Measurements from ENCODE around the gene ZNF407. TPM values are rescaled to one million over a fixed set of nuclear protein-coding genes. Genes with fewer than 3 reads are reported as not detected.

Gene ZNF407
- total RNA-seq, 1 experiment from 2014 or later, result 7.6 TPM

GRCh38 chr18:74604361-74604760, 6.7 kb downstream of the ZNF407 start (continued):
- TF ChIP-seq ZBTB33 (IDR thresholded peaks at IDR 0.05; ENCODE audit: extremely low read depth, insufficient replicate concordance, low read length) (no peak), MAX (IDR thresholded peaks at IDR 0.05) (no peak), CBX3 (IDR thresholded peaks at IDR 0.05; ENCODE audit: low read depth) (no peak), SRF (IDR thresholded peaks at IDR 0.05; ENCODE audit: low read depth) (no peak), POLR2AphosphoS5 (IDR thresholded peaks at IDR 0.05; ENCODE audit: low read depth, low read length) (no peak), ZFX (IDR thresholded peaks at IDR 0.05) (no peak)

GRCh38 chr18:74604774-74605173, 7.1 kb downstream of the ZNF407 start:
- ChIA-PET RAD21 (ENCODE audit: low non-redundant PET in 1 of 2, low total read pairs in 2 of 2, uncharacterized antibody in 2 of 2, unreplicated experiment in 2 of 2) (no interaction called here), CTCF (no interaction called here), POLR2A (no interaction called here)
- Histone ChIP-seq H2AFZ (ENCODE audit: low read depth, low read length, poor library complexity, severe bottlenecking) (no peak overlapping the region), H3K9me2 (ENCODE audit: insufficient read depth) (no peaks in the 10 kb centered on the region), H3K27ac (ENCODE audit: low read depth, low read length) (no peak overlapping the region), H3K4me1 (ENCODE audit: control insufficient read depth in 1 of 2, insufficient read depth in 2 of 2, low read length in 2 of 2) (no peaks in the 10 kb centered on the region), H3K9me3 (ENCODE audit: control insufficient read depth in 1 of 2, insufficient read depth in 1 of 2, low read depth in 1 of 2, low read length in 2 of 2) (no peaks in the 10 kb centered on the region), H3K27me3 (ENCODE audit: insufficient read depth, low read length) (no peaks in the 10 kb centered on the region), H3K4me2 (ENCODE audit: low read length) (no peak overlapping the region), H4K20me1 (ENCODE audit: insufficient read depth) (no peaks in the 10 kb centered on the region), H3K4me3 (replicated peaks in 1 of 2; ENCODE audit: low read depth in 1 of 2, low read length in 2 of 2) (no peak overlapping the region), H3K9ac (ENCODE audit: low read length) (no peak overlapping the region), H3K36me3 (ENCODE audit: control insufficient read depth in 1 of 2, insufficient read depth in 2 of 2, low read length in 2 of 2) (no peaks in the 10 kb centered on the region), H3K79me2 (ENCODE audit: insufficient read depth, low read length) (peaks cover 32% of the 10 kb centered on the region)
- intact Hi-C loops (cut with micrococcal nuclease), result no loop called here
- no peak for DNase-seq (ENCODE audit: low read depth, low spot score)
- no TSS peak for BruUV-seq (replicated peaks)
- no peak for ATAC-seq
- TF ChIP-seq POLR2A (IDR thresholded peaks at IDR 0.05; ENCODE audit: borderline replicate concordance, extremely low read depth, insufficient read depth, insufficient read length) (no peak), ZBTB33 (IDR thresholded peaks at IDR 0.05; ENCODE audit: extremely low read depth, insufficient replicate concordance, low read length) (no peak), POLR2AphosphoS5 (IDR thresholded peaks at IDR 0.05; ENCODE audit: low read depth, low read length) (no peak), JUND (IDR thresholded peaks at IDR 0.05) (no peak), ELF1 (IDR thresholded peaks at IDR 0.05; ENCODE audit: borderline replicate concordance, low read depth) (no peak), SRF (IDR thresholded peaks at IDR 0.05; ENCODE audit: low read depth) (no peak), RAD21 (IDR thresholded peaks at IDR 0.05; ENCODE audit: low read depth) (no peak), FOSL1 (IDR thresholded peaks at IDR 0.05; ENCODE audit: low read depth) (no peak), EZH2 (IDR thresholded peaks at IDR 0.05) (no peak), SIN3A (IDR thresholded peaks at IDR 0.05; ENCODE audit: low read depth) (no peak), ZNF274 (IDR thresholded peaks at IDR 0.05; ENCODE audit: low read depth, low read length) (no peak)
- TF ChIP-seq, protein P1, sequence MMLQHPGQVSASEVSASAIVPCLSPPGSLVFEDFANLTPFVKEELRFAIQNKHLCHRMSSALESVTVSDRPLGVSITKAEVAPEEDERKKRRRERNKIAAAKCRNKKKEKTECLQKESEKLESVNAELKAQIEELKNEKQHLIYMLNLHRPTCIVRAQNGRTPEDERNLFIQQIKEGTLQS (IDR thresholded peaks at IDR 0.05), result no peak
- TF ChIP-seq, protein P2, sequence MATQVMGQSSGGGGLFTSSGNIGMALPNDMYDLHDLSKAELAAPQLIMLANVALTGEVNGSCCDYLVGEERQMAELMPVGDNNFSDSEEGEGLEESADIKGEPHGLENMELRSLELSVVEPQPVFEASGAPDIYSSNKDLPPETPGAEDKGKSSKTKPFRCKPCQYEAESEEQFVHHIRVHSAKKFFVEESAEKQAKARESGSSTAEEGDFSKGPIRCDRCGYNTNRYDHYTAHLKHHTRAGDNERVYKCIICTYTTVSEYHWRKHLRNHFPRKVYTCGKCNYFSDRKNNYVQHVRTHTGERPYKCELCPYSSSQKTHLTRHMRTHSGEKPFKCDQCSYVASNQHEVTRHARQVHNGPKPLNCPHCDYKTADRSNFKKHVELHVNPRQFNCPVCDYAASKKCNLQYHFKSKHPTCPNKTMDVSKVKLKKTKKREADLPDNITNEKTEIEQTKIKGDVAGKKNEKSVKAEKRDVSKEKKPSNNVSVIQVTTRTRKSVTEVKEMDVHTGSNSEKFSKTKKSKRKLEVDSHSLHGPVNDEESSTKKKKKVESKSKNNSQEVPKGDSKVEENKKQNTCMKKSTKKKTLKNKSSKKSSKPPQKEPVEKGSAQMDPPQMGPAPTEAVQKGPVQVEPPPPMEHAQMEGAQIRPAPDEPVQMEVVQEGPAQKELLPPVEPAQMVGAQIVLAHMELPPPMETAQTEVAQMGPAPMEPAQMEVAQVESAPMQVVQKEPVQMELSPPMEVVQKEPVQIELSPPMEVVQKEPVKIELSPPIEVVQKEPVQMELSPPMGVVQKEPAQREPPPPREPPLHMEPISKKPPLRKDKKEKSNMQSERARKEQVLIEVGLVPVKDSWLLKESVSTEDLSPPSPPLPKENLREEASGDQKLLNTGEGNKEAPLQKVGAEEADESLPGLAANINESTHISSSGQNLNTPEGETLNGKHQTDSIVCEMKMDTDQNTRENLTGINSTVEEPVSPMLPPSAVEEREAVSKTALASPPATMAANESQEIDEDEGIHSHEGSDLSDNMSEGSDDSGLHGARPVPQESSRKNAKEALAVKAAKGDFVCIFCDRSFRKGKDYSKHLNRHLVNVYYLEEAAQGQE (IDR thresholded peaks at IDR 0.05; ENCODE audit: low read depth), result no peak
